Gastrocnemius medialis (tissue), 4 donors: Measurements from ENCODE around the gene FXR2. TPM values are rescaled to one million over a fixed set of nuclear protein-coding genes. Genes with fewer than 3 reads are reported as not detected.
"Not testable (repeated sequence)": the region's sequence is repeated elsewhere in the genome, so short reads cannot be mapped to it uniquely, and the experiment has no call there.

ENCODE experiments used
- ATAC-seq, 2 donors: fragments of 150-250 bp; one replicate each; pipeline ENCODE4 v1.9.1; 2016
- DNase-seq, 2 donors: peaks; one replicate each; pipeline ENCODE4 v3.0.0-alpha.2; 2019
- H3K27ac ChIP-seq, 4 donors: fragments of 200-600 bp; sonication (generic); 1 replicate in 1 of 4; 2 replicates in 3 of 4; pipeline ENCODE4 v1.5.1; 2016 to 2018; ENCODE audit warnings: mild to moderate bottlenecking in 2 of 4, moderate library complexity in 1 of 4
- H3K27me3 ChIP-seq, 3 donors: fragments of 200-600 bp; sonication (generic) in 2 of 3; 1 replicate in 1 of 3; 2 replicates in 2 of 3; pipeline versions ENCODE4 v1.5.1 to v1.6.0; 2016 to 2019; ENCODE audit warnings: mild to moderate bottlenecking in 1 of 3, moderate library complexity in 1 of 3
- H3K36me3 ChIP-seq, 2 donors: fragments of 200-600 bp; sonication (generic) in 1 of 2; one replicate each; pipeline ENCODE4 v1.5.1; 2017 to 2018
- H3K4me1 ChIP-seq, 2 donors: fragments of 200-600 bp; sonication (generic) in 1 of 2; one replicate each; pipeline ENCODE4 v1.5.1; 2016 to 2017; ENCODE audit warnings: mild to moderate bottlenecking in 2 of 2
- H3K4me3 ChIP-seq, 4 donors: fragments of 200-600 bp; sonication (generic) in 3 of 4; 1 replicate in 1 of 4; 2 replicates in 3 of 4; pipeline ENCODE4 v1.5.1; 2016 to 2019; ENCODE audit warnings: mild to moderate bottlenecking in 2 of 4
- H3K9me3 ChIP-seq, 3 donors: fragments of 200-600 bp; sonication (generic) in 2 of 3; 1 replicate in 1 of 3; 2 replicates in 2 of 3; pipeline ENCODE4 v1.5.1; 2016 to 2019
- POLR2A ChIP-seq, 2 donors: fragments of 450-650 bp; IDR thresholded peaks; one replicate each; pipeline ENCODE4 v1.6.1; 2017; ENCODE audit warnings: antibody characterized with exemption in 2 of 2, mild to moderate bottlenecking in 2 of 2, moderate library complexity in 2 of 2
- in situ Hi-C, 4 donors: fragments of 200-750 bp; cut with MboI; loops; one replicate each; pipeline versions ENCODE4 v1.15.0 to v1.8.0; 2017; ENCODE audit warnings: low sequenced_read_pairs in 4 of 4
- intact Hi-C: fragments of 100-400 bp; cut with DNase I; formaldehyde crosslinking; loops from one replicate; pipeline ENCODE4 v1.15.1; 2023; ENCODE audit warnings: low total_unique reads
- total RNA-seq, 4 donors: library from RNA; depleted of rRNA; stranded (reverse); fragments of >200 nt; gene quantifications; one replicate each; pipeline versions ENCODE4 v1.1.0 to v1.2.3, GENCODE V29; 2016
- TF ChIP-seq, protein P1 (sequence below), 5 experiments: fragments of 450-650 bp in 3 of 5; fragments of 200-600 bp in 2 of 5; sonication (generic) in 2 of 5; IDR thresholded peaks in 4 of 5; conservative IDR thresholded peaks in 1 of 5; 1 replicate in 4 of 5; 2 replicates in 1 of 5; pipeline ENCODE4 v1.5.1; 2016 to 2019; ENCODE audit warnings: antibody characterized with exemption in 5 of 5, mild to moderate bottlenecking in 3 of 5, moderate library complexity in 3 of 5

Gene FXR2
- total RNA-seq, 4 donors from 2014 or later: 100 to 174 (median 140) TPM

DNA sequence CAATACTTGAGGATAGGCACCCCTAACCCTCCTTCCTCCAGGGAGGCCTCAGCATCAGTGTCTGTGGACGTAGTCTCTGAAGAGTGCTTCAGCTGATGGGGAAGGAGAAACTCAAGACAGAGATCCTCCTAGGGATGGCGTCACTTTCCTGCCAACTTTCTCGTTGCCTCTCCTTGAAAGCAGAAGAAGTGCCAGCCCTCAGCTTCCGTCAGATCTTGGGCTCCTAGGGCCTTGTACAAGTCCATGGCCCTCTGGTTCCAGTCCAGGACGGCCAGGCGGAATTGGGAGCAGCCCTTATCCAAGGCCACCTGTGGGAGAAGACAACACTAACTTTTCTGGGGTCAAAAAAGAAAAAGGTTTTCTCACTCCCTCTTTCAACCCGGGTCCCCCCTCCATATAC, 11.6 kb upstream of the FXR2 start:
- in situ Hi-C loops (loop anchor here in 3 of 4 donors (5.0 kb wide), 2 partner anchors 56 to 61 kb away; partner anchors contain the start of genes TP53 (in 2 of the 3) and WRAP53 (in 2 of the 3)), intact Hi-C loops (loop anchor here (5.0 kb wide), 1 partner anchor 206 kb away; the partner anchor contains the start of gene KDM6B)
- no peaks in the 10 kb centered on the region for H3K27me3 ChIP-seq
- ATAC-seq (no peak), DNase-seq (peak in 1 of 2 donors; percentile 37)
- peaks cover 0 to 9% of the 10 kb centered on the region in 2 donors for H3K36me3 ChIP-seq
- peak overlapping the region; percentile 93 to 99 (median 96) for H3K27ac ChIP-seq
- H3K4me1 ChIP-seq: peaks cover 8% of the 10 kb centered on the region in 2 donors
- TF ChIP-seq POLR2A (IDR thresholded peaks at IDR 0.05): no peak
- TF ChIP-seq, protein P1, sequence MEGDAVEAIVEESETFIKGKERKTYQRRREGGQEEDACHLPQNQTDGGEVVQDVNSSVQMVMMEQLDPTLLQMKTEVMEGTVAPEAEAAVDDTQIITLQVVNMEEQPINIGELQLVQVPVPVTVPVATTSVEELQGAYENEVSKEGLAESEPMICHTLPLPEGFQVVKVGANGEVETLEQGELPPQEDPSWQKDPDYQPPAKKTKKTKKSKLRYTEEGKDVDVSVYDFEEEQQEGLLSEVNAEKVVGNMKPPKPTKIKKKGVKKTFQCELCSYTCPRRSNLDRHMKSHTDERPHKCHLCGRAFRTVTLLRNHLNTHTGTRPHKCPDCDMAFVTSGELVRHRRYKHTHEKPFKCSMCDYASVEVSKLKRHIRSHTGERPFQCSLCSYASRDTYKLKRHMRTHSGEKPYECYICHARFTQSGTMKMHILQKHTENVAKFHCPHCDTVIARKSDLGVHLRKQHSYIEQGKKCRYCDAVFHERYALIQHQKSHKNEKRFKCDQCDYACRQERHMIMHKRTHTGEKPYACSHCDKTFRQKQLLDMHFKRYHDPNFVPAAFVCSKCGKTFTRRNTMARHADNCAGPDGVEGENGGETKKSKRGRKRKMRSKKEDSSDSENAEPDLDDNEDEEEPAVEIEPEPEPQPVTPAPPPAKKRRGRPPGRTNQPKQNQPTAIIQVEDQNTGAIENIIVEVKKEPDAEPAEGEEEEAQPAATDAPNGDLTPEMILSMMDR (IDR thresholded peaks at IDR 0.05 in 4 of 5, conservative IDR thresholded peaks at IDR 0.05 in 1 of 5): no peak
- H3K9me3 ChIP-seq: no peaks in the 10 kb centered on the region
- H3K4me3 ChIP-seq: peak overlapping the region in 3 of 4 donors; percentile 74 to 90 (median 83)

DNA sequence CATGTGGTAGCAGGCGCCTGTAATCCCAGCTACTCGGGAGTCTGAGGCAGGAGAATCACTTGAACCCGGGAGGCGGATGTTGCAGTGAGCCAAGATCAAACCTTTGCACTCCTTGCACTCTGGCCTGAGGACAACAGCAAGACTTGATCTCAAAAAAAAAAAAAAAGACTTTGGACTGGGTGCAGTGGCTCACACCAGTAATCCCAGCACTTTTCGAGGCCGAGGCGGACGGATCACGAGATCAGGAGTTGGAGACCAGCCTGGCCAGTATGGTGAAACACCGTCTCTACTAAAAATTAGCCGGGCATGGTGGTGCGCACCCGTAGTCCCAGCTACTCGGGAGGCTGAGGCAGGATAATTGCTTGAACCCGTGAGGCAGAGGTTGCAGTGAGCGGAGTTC, 11.1 kb upstream of the FXR2 start:
- H3K27ac ChIP-seq: peak overlapping the region in 2 of 4 donors; percentile 38 to 99
- not testable (repeated sequence) for H3K36me3 ChIP-seq, H3K4me1 ChIP-seq, DNase-seq, H3K27me3 ChIP-seq, H3K4me3 ChIP-seq, ATAC-seq, H3K9me3 ChIP-seq
- in situ Hi-C loops (loop anchor here in 3 of 4 donors (5.0 kb wide), 2 partner anchors 57 to 62 kb away; partner anchors contain the start of genes TP53 (in 2 of the 3) and WRAP53 (in 2 of the 3)), intact Hi-C loops (loop anchor here (5.0 kb wide), 1 partner anchor 207 kb away; the partner anchor contains the start of gene KDM6B)

DNA sequence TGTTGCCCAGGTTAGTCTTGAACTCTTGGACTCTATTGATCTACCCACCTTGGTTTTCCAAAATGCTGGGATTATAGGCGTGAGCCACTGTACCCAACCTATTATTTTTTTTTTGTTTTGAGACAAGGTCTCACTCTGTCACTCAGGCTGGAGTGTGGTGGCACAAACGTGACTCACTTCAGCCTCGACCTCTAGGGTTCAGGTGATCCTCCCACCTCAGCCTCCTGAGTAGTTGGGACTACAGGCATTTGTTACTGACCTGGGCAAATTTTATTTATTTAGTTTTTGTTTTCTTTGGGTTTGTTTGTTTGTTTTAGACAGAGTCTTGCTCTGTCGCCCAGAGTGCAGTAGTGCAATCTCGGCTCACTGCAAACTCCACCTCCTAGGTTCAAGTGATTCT, 9.0 kb upstream of the FXR2 start:
- H3K27me3 ChIP-seq: no peaks in the 10 kb centered on the region
- H3K27ac ChIP-seq: no peak overlapping the region
- H3K4me3 ChIP-seq: no peak overlapping the region
- DNase-seq (no peak), ATAC-seq (no peak)
- H3K4me1 ChIP-seq: peaks cover 8% of the 10 kb centered on the region in 2 donors
- H3K9me3 ChIP-seq: no peaks in the 10 kb centered on the region
- in situ Hi-C loops: no loop called here
- intact Hi-C loops: no loop called here
- peaks cover 0 to 9% of the 10 kb centered on the region in 2 donors for H3K36me3 ChIP-seq
- TF ChIP-seq, protein P1 (IDR thresholded peaks at IDR 0.05 in 4 of 5, conservative IDR thresholded peaks at IDR 0.05 in 1 of 5): no peak
- TF ChIP-seq POLR2A (IDR thresholded peaks at IDR 0.05): no peak

DNA sequence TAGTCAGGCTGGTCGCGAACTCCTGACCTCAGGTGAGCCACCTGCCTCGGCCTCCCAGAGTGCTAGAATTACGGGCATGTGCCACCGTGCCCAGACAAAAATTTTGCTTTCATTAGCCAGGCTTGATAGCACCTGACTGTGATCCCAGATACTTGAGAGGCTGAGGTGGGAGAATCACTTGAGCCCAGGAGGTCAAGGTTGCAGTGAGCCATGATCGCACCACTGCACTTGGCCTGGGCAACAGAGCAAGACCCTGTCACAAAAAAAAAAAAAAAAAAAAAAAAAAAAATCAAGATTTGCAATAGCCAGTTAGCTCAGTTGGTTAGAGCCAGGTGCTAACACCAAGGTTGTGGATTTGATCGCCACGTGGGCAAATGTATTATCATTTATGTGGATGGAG, 6.1 kb upstream of the FXR2 start:
- no peak overlapping the region for H3K4me3 ChIP-seq
- DNase-seq: no peak
- no peak for ATAC-seq
- H3K36me3 ChIP-seq: peaks cover 0 to 3% of the 10 kb centered on the region in 2 donors
- TF ChIP-seq POLR2A (IDR thresholded peaks at IDR 0.05): no peak
- TF ChIP-seq, protein P1 (IDR thresholded peaks at IDR 0.05 in 4 of 5, conservative IDR thresholded peaks at IDR 0.05 in 1 of 5): no peak
- no peak overlapping the region for H3K27ac ChIP-seq
- intact Hi-C loops (no loop called here), in situ Hi-C loops (no loop called here)
- H3K4me1 ChIP-seq: no peaks in the 10 kb centered on the region
- no peaks in the 10 kb centered on the region for H3K27me3 ChIP-seq
- H3K9me3 ChIP-seq: no peaks in the 10 kb centered on the region

DNA sequence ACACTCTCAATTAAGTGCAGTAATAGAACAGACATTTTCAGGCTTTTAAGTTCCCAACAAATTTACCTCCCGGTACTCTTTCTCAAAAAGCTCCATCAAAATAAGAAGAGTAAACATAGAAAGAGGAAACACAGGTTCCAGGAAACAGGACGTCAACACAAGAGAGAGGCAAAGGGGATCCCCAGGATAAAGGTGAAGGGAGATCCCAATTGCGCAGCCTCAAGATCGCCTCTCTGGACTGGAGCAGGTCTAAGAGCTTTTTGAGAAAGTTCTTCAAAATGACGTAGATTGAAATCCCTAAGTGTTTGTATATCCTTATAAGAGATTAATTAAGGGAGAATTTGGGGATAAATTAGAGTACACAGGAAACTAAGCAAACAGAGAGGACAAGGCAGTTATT, 3.9 kb upstream of the FXR2 start:
- no peak for ATAC-seq
- TF ChIP-seq, protein P1 (IDR thresholded peaks at IDR 0.05 in 4 of 5, conservative IDR thresholded peaks at IDR 0.05 in 1 of 5): no peak
- no peak for TF ChIP-seq POLR2A (IDR thresholded peaks at IDR 0.05)
- Histone ChIP-seq H3K4me3 (no peak overlapping the region), H3K9me3 (no peaks in the 10 kb centered on the region), H3K27ac (no peak overlapping the region), H3K36me3 (no peaks in the 10 kb centered on the region), H3K4me1 (peaks cover 4% of the 10 kb centered on the region in 2 donors), H3K27me3 (no peaks in the 10 kb centered on the region)
- intact Hi-C loops: no loop called here
- in situ Hi-C loops: no loop called here
- DNase-seq: no peak
